ENCODE results near the gene SEC24D.

- TF ChIP-seq POLR2A (IDR thresholded peaks at IDR 0.05; ENCODE audit: low read length) (no peak), GATA1 (IDR thresholded peaks at IDR 0.05; ENCODE audit: low read depth, low read length) (no peak)
Observed at GRCh38 chr4:118683513-118683912, 152.4 kb downstream of the SEC24D start.
